HL-60 (cell line): ENCODE data around the gene SPATA3.

Experiments used
- CTCF ChIP-seq: IDR thresholded peaks from one replicate; pipeline ENCODE4 v1.5.1; 2011; ENCODE audit warnings: low read length, control low read depth, inconsistent platforms; ENCODE audit not compliant: insufficient read depth
- POLR2AphosphoS5 ChIP-seq: IDR thresholded peaks from 2 replicates; pipeline ENCODE4 v1.6.1; 2012; ENCODE audit warnings: low read depth
- TF ChIP-seq, protein P1 (sequence below): IDR thresholded peaks from 2 replicates; pipeline ENCODE4 v1.6.1; 2012; ENCODE audit warnings: low read depth; ENCODE audit not compliant: insufficient replicate concordance

DNA sequence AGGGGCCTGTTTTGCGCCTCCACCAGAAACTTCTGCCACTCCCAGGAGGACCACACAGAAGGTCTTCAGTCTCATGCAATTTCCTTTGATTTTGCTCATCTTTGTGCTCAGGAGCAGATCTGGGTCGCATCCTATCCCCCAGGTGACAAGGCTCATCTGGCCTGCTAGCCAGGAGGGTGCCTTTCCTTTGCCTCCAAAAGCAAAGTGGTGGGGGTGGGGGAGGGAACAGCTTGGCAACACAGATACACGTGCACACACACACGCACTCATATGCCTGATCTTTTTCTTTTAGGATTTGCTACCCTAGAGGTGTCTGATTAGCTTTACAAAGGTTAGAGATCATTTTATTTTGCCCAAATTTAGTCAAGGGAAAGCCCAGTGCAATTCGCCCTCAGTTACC is 13.8 kb upstream of the SPATA3 start:
- no peak for TF ChIP-seq CTCF
- TF ChIP-seq, protein P1, sequence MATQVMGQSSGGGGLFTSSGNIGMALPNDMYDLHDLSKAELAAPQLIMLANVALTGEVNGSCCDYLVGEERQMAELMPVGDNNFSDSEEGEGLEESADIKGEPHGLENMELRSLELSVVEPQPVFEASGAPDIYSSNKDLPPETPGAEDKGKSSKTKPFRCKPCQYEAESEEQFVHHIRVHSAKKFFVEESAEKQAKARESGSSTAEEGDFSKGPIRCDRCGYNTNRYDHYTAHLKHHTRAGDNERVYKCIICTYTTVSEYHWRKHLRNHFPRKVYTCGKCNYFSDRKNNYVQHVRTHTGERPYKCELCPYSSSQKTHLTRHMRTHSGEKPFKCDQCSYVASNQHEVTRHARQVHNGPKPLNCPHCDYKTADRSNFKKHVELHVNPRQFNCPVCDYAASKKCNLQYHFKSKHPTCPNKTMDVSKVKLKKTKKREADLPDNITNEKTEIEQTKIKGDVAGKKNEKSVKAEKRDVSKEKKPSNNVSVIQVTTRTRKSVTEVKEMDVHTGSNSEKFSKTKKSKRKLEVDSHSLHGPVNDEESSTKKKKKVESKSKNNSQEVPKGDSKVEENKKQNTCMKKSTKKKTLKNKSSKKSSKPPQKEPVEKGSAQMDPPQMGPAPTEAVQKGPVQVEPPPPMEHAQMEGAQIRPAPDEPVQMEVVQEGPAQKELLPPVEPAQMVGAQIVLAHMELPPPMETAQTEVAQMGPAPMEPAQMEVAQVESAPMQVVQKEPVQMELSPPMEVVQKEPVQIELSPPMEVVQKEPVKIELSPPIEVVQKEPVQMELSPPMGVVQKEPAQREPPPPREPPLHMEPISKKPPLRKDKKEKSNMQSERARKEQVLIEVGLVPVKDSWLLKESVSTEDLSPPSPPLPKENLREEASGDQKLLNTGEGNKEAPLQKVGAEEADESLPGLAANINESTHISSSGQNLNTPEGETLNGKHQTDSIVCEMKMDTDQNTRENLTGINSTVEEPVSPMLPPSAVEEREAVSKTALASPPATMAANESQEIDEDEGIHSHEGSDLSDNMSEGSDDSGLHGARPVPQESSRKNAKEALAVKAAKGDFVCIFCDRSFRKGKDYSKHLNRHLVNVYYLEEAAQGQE: no peak
- TF ChIP-seq POLR2AphosphoS5: no peak
